ENCODE data around the gene CHKB. TPM values are rescaled to one million over a fixed set of nuclear protein-coding genes. Genes with fewer than 3 reads are reported as not detected.

The CHKB gene
- total and polyA plus RNA-seq, 12 donors = 27.1 to 251 (median 39.9) TPM

- intact Hi-C loops (cut with DNase I) = loop anchor here in 3 of 10 donors (5.0 kb wide), 1 partner anchor 44 kb away; no protein-coding TSS in a partner anchor
These were observed 4.5 kb downstream of the CHKB start, which contains the start of gene CPT1B for GRCh38 chr22:50577987-50578775. TSS of gene CPT1B (minus strand) at chr22:50578427. CDS start at chr22:50577915, 512 bp downstream.

GRCh38 chr22:50577697-50577986, 5.0 kb downstream of the CHKB start:
- intact Hi-C loops (cut with DNase I) = loop anchor here in 3 of 10 donors (5.0 kb wide), 1 partner anchor 45 kb away; no protein-coding TSS in a partner anchor
- peak overlapping the region in 9 of 10 donors; percentile 43 to 62 (median 57) for H3K4me3 ChIP-seq
- H3K4me1 ChIP-seq = peaks cover 5 to 62% (median 48%) of the 10 kb centered on the region in 9 donors
- peak overlapping the region; percentile 80 to 100 (median 96) for H3K27ac ChIP-seq
- H3K9me3 ChIP-seq = no peaks in the 10 kb centered on the region
- no peak for TF ChIP-seq CTCF (IDR thresholded peaks at IDR 0.05)
- DNase-seq (peak in 1 of 2 donors; percentile 15), ATAC-seq (no peak)
- H3K27me3 ChIP-seq = no peaks in the 10 kb centered on the region
- 31 to 36% methylated on average over 23 of the region's 23 CpGs for WGBS, 2 donors
- peaks cover 0 to 67% (median 8%) of the 10 kb centered on the region in 9 donors for H3K36me3 ChIP-seq

More at GRCh38 chr22:50577987-50578775, 4.5 kb downstream of the CHKB start, which contains the start of gene CPT1B:
- peak in 6 of 8 donors; percentile 0 to 35 (median 20) for ATAC-seq
- peak; percentile 55 to 66 for DNase-seq
- Histone ChIP-seq H3K27me3 (no peaks in the 10 kb centered on the region), H3K4me1 (peaks cover 5 to 62% (median 48%) of the 10 kb centered on the region in 9 donors), H3K4me3 (peak within 1 kb of the TSS; percentile 29 to 62 (median 56)), H3K27ac (peak within 1 kb of the TSS; percentile 80 to 100 (median 96)), H3K36me3 (peaks cover 0 to 61% (median 8%) of the 10 kb centered on the region in 9 donors), H3K9me3 (no peaks in the 10 kb centered on the region)
- TF ChIP-seq CTCF (IDR thresholded peaks at IDR 0.05) = peak in 6 of 9 donors; percentile 9 to 43 (median 34)
- WGBS, 2 donors = 9 to 26% methylated on average over 51 to 63 of the region's 63 CpGs

GRCh38 chr22:50576806-50577696, 5.6 kb downstream of the CHKB start:
- intact Hi-C loops (cut with DNase I) = loop anchor here in 3 of 10 donors (5.0 kb wide), 1 partner anchor 45 kb away; no protein-coding TSS in a partner anchor
- Histone ChIP-seq H3K4me1 (peaks cover 5 to 61% (median 48%) of the 10 kb centered on the region in 9 donors), H3K27me3 (no peaks in the 10 kb centered on the region), H3K4me3 (peak overlapping the region in 9 of 10 donors; percentile 43 to 62 (median 57)), H3K27ac (peak overlapping the region in 9 of 10 donors; percentile 80 to 100 (median 96)), H3K36me3 (peaks cover 0 to 73% (median 11%) of the 10 kb centered on the region in 9 donors), H3K9me3 (no peaks in the 10 kb centered on the region)
- DNase-seq (no peak), ATAC-seq (peak in 1 of 8 donors; percentile 5)
- WGBS, 2 donors = 62 to 65% methylated on average over 18 of the region's 18 CpGs
- TF ChIP-seq CTCF (IDR thresholded peaks at IDR 0.05) = no peak
